ENCODE data around the gene SHB.

DNA sequence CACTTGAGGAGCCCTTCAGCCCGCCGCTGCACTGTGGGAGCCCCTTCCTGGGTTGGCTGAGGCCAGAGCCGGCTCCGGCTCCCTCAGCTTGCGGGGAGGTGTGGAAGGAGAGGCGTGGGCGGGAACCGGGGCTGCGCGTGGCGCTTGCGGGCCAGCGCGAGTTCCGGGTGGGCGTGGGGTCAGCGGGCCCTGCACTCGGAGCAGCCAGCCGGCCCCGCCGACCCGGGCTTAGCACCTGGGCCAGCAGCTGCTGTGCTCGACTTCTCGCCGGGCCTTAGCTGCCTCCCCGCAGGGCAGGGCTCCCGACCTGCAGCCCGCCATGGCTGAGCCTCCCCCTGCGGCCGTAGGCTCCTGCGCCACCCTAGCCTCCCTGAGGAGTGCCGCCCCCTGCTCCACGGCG is 6.2 kb upstream of the SHB start:
- TF ChIP-seq, protein P1, sequence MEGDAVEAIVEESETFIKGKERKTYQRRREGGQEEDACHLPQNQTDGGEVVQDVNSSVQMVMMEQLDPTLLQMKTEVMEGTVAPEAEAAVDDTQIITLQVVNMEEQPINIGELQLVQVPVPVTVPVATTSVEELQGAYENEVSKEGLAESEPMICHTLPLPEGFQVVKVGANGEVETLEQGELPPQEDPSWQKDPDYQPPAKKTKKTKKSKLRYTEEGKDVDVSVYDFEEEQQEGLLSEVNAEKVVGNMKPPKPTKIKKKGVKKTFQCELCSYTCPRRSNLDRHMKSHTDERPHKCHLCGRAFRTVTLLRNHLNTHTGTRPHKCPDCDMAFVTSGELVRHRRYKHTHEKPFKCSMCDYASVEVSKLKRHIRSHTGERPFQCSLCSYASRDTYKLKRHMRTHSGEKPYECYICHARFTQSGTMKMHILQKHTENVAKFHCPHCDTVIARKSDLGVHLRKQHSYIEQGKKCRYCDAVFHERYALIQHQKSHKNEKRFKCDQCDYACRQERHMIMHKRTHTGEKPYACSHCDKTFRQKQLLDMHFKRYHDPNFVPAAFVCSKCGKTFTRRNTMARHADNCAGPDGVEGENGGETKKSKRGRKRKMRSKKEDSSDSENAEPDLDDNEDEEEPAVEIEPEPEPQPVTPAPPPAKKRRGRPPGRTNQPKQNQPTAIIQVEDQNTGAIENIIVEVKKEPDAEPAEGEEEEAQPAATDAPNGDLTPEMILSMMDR (IDR thresholded peaks at IDR 0.05; ENCODE audit: low read length): no peak
- TF ChIP-seq EZH2 (IDR thresholded peaks at IDR 0.05; ENCODE audit: borderline replicate concordance, low read length): no peak

All from OCI-LY1 (cell line).